Heart right ventricle (tissue), 16 donors: ENCODE measurements around the gene FAM184B. TPM values are rescaled to one million over a fixed set of nuclear protein-coding genes. Genes with fewer than 3 reads are reported as not detected.

Source experiments
- ATAC-seq, 8 donors: fragments of 200-7000 bp; cut with Tn5 transposase; one replicate each; pipeline ENCODE4 v1.9.1; 2020; ENCODE audit warnings: mild to moderate bottlenecking in 8 of 8, moderate library complexity in 8 of 8, moderate number of reproducible peaks in 1 of 8
- DNase-seq, 2 donors: peaks; one replicate each; pipeline ENCODE4 v3.0.0-alpha.2; 2020
- H3K27ac ChIP-seq, 10 donors: fragments of 200-600 bp; sonication (generic) in 2 of 10; one replicate each; pipeline versions ENCODE4 v1.5.0 to v1.8.0; 2020 to 2022; ENCODE audit warnings: mild to moderate bottlenecking in 3 of 10
- H3K27me3 ChIP-seq, 7 donors: fragments of 200-600 bp; one replicate each; pipeline ENCODE4 v1.8.0; 2021 to 2022; ENCODE audit warnings: mild to moderate bottlenecking in 2 of 7
- H3K36me3 ChIP-seq, 9 donors: fragments of 200-600 bp; sonication (generic) in 1 of 9; one replicate each; pipeline versions ENCODE4 v1.5.0 to v1.8.0; 2020 to 2022; ENCODE audit warnings: mild to moderate bottlenecking in 2 of 9
- H3K4me1 ChIP-seq, 9 donors: fragments of 200-600 bp; sonication (generic) in 1 of 9; one replicate each; pipeline versions ENCODE4 v1.5.0 to v1.8.0; 2020 to 2022; ENCODE audit warnings: mild to moderate bottlenecking in 4 of 9
- H3K4me3 ChIP-seq, 10 donors: fragments of 200-600 bp; sonication (generic) in 2 of 10; one replicate each; pipeline versions ENCODE4 v1.5.0 to v1.8.0; 2020 to 2022; ENCODE audit warnings: mild to moderate bottlenecking in 7 of 10, moderate library complexity in 2 of 10
- H3K9me3 ChIP-seq, 11 donors: fragments of 200-600 bp in 10 of 11; sonication (generic) in 2 of 11; one replicate each; pipeline versions ENCODE4 v1.5.0 to v1.8.0; 2013 to 2022; ENCODE audit warnings: mild to moderate bottlenecking in 2 of 11, control low read depth in 1 of 11, moderate library complexity in 1 of 11
- CTCF ChIP-seq, 9 donors: fragments of 200-600 bp; sonication (generic) in 2 of 9; IDR thresholded peaks; one replicate each; pipeline versions ENCODE4 v1.5.0 to v1.8.0; 2021 to 2022; ENCODE audit warnings: antibody characterized with exemption in 9 of 9, mild to moderate bottlenecking in 5 of 9, moderate library complexity in 1 of 9
- WGBS, 2 donors: extraction: QIAGEN DNeasy Blood & Tissue Kit; methylation state at CpG; one replicate each; pipeline ENCODE4 v1.1.7; 2013; ENCODE audit warnings: inconsistent platforms in 1 of 2; 5-methylcytosine and 5-hydroxymethylcytosine counted together
- intact Hi-C, 10 donors: fragments of 100-400 bp; cut with DNase I; formaldehyde crosslinking; loops; one replicate each; pipeline versions ENCODE4 v1.11.1 to v1.14.2; 2022
- polyA plus RNA-seq, 2 donors: library from polyadenylated mRNA; stranded (reverse); fragments of 200-250 nt; gene quantifications; one replicate each; pipeline ENCODE4 v1.2.3, GENCODE V29; 2013
- total RNA-seq, 10 donors: library from RNA; stranded (reverse); fragmentation: NEBNext Ultra II Directional in 3 of 10; extraction: Animal tissue kit (Norgen Biotek cat#: 25700) in 3 of 10; gene quantifications; one replicate each; pipeline versions ENCODE4 v1.2.1 to v1.2.4, GENCODE V29; 2021 to 2023
- donor health status: Arrhythmogenic right ventricular cardiomyopathy.
- donor health status: ischemic (EF 13 %, LVEDD 7.1; RV severe dilation, severe dysfunction).
- donor health status: healthy with polysubstance abuse.
- donor health status: DM: no; HTN: yes; CAD: no.
- donor health status: DM: no; HTN: no; CAD: no.
- donor health status: ischemic (EF 25% LVEDD 6.9; RV normal size, moderate dysfunction).
- donor health status: ischemic (EF 25% LVEDD 5.7; RV mildly dilated, moderate dysfunction).
- donor health status: healthy.
- donor health status: DM: yes; HTN: yes; CAD: no.
- donor health status: Ischemic cardiomyopathy.
- donor health status: ischemic (EF 35%, LVEDD 5.7; RV mildly dilated, moderate dysfunction).
- donor health status: nonischemic (EF 11% LVEDD 7.7; RV severe dilation, severe dysfunction).
- donor health status: DM: yes; HTN: yes; CAD: no.
- donor health status: PGD.
- donor health status: ischemic (EF 29% LVEDD 5.4; RV normal size, mild dysfunction).
- donor health status: nonischemic (EF 23%, LVEDD 6.1; RV moderate dilation, normal function).

Gene FAM184B
- total and polyA plus RNA-seq, 12 donors = 0.01 to 0.07 TPM; not detected in 10

- no peak overlapping the region for H3K4me3 ChIP-seq
- ATAC-seq = no peak
- no peaks in the 10 kb centered on the region for H3K36me3 ChIP-seq
- intact Hi-C loops = no loop called here
- TF ChIP-seq CTCF (IDR thresholded peaks at IDR 0.05) = no peak
- H3K9me3 ChIP-seq = no peaks in the 10 kb centered on the region
- no peak overlapping the region for H3K27ac ChIP-seq
- no peaks in the 10 kb centered on the region for H3K27me3 ChIP-seq
- no peaks in the 10 kb centered on the region for H3K4me1 ChIP-seq
- WGBS, 2 donors = 79 to 85% methylated on average over 2 of the region's 2 CpGs
- DNase-seq = no peak
These were observed 131.0 kb downstream of the FAM184B start for GRCh38 chr4:17650406-17650805.

GRCh38 chr4:17647927-17648326 is 133.5 kb downstream of the FAM184B start:
- intact Hi-C loops = no loop called here
- Histone ChIP-seq H3K4me1 (no peaks in the 10 kb centered on the region), H3K27ac (no peak overlapping the region), H3K27me3 (no peaks in the 10 kb centered on the region), H3K9me3 (no peaks in the 10 kb centered on the region), H3K36me3 (no peaks in the 10 kb centered on the region), H3K4me3 (no peak overlapping the region)
- WGBS, 2 donors = 83 to 86% methylated on average over 5 of the region's 5 CpGs
- DNase-seq (no peak), ATAC-seq (no peak)
- TF ChIP-seq CTCF (IDR thresholded peaks at IDR 0.05) = no peak

GRCh38 chr4:17647176-17647806 is 134.1 kb downstream of the FAM184B start:
- Histone ChIP-seq H3K27ac (no peak overlapping the region), H3K36me3 (no peaks in the 10 kb centered on the region), H3K4me3 (no peak overlapping the region), H3K4me1 (no peaks in the 10 kb centered on the region), H3K9me3 (peaks cover 0 to 6% (median 0%) of the 10 kb centered on the region in 11 donors), H3K27me3 (no peaks in the 10 kb centered on the region)
- TF ChIP-seq CTCF (IDR thresholded peaks at IDR 0.05) = no peak
- ATAC-seq (no peak), DNase-seq (no peak)
- 83 to 85% methylated on average over 9 of the region's 9 CpGs for WGBS, 2 donors
- intact Hi-C loops = no loop called here

- intact Hi-C loops = no loop called here
- no peak overlapping the region for H3K27ac ChIP-seq
- peaks cover 0 to 6% (median 0%) of the 10 kb centered on the region in 11 donors for H3K9me3 ChIP-seq
- WGBS, 2 donors = 71 to 77% methylated on average over 3 of the region's 3 CpGs
- no peak for TF ChIP-seq CTCF (IDR thresholded peaks at IDR 0.05)
- H3K4me1 ChIP-seq = no peaks in the 10 kb centered on the region
- no peak for ATAC-seq
- no peak for DNase-seq
- no peaks in the 10 kb centered on the region for H3K36me3 ChIP-seq
- no peak overlapping the region for H3K4me3 ChIP-seq
- no peaks in the 10 kb centered on the region for H3K27me3 ChIP-seq
These were observed 134.7 kb downstream of the FAM184B start for GRCh38 chr4:17646693-17647092.
